Subcutaneous abdominal adipose tissue (tissue), 5 donors: ENCODE measurements around the gene IRF2.

Experiments
- H3K27ac ChIP-seq: one replicate; pipeline ENCODE4 v1.7.0; 2013; ENCODE audit warnings: low read depth, mild to moderate bottlenecking, inconsistent platforms, low read length, moderate library complexity
- H3K27me3 ChIP-seq, 5 donors: one replicate each; pipeline ENCODE4 v1.7.0; 2013; ENCODE audit warnings: low read length in 5 of 5, inconsistent platforms in 1 of 5; ENCODE audit not compliant: control insufficient read depth in 5 of 5, insufficient read depth in 4 of 5
- H3K36me3 ChIP-seq, 5 donors: one replicate each; pipeline ENCODE4 v1.7.0; 2013; ENCODE audit warnings: low read length in 5 of 5; ENCODE audit not compliant: control insufficient read depth in 5 of 5, insufficient read depth in 5 of 5
- H3K4me1 ChIP-seq, 5 donors: one replicate each; pipeline ENCODE4 v1.7.0; 2013; ENCODE audit warnings: low read length in 5 of 5, mild to moderate bottlenecking in 3 of 5, moderate library complexity in 1 of 5; ENCODE audit not compliant: control insufficient read depth in 5 of 5, insufficient read depth in 5 of 5
- H3K4me3 ChIP-seq, 5 donors: one replicate each; pipeline ENCODE4 v1.7.0; 2013; ENCODE audit warnings: low read length in 5 of 5, low read depth in 1 of 5
- H3K9ac ChIP-seq, 5 donors: one replicate each; pipeline ENCODE4 v1.7.0; 2013; ENCODE audit warnings: low read length in 5 of 5, mild to moderate bottlenecking in 4 of 5, moderate library complexity in 3 of 5
- H3K9me3 ChIP-seq, 5 donors: one replicate each; pipeline ENCODE4 v1.7.0; 2013; ENCODE audit warnings: low read length in 5 of 5; ENCODE audit not compliant: control insufficient read depth in 5 of 5
- donor health status: healthy.
- donor health status: healthy.
- donor health status: healthy.
- donor health status: healthy.
- donor health status: healthy.

IRF2 gene

DNA sequence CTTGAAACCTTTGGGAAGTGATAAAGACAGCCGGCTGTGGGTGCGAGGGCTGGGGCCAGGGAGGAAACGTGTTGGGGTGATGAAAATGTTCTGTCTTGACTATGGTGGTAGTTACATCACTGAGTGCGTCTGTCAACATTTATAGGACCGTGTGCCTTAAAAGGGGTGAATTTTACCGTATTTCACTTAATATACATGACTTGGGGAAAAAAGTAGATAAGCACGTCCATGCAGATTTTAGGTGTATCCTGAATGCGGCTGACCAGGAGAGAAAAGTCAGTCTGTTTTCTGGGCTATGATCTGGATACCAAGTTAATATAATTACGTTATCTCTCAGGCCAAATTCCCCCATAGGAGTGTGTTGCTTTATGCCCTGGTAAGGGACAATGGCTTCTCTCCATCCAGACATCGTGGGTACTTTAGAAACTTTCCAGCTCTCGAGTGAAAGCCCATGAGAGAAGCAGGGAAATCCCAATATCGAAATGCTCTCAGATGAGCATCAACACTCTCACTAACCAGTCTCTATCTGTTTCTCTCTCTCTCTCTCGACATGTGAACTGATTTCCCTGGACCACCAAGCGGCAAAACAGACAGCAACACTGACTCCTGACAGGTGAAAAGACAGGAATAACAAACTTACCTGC, 71.5 kb downstream of the IRF2 start:
- no peak overlapping the region for H3K4me3 ChIP-seq
- no peaks in the 10 kb centered on the region for H3K27me3 ChIP-seq
- peaks cover 2 to 18% (median 15%) of the 10 kb centered on the region in 5 donors for H3K4me1 ChIP-seq
- no peak overlapping the region for H3K27ac ChIP-seq
- H3K36me3 ChIP-seq, result peaks cover 3 to 57% (median 50%) of the 10 kb centered on the region in 5 donors
- H3K9me3 ChIP-seq, result no peaks in the 10 kb centered on the region
- no peak overlapping the region for H3K9ac ChIP-seq

DNA sequence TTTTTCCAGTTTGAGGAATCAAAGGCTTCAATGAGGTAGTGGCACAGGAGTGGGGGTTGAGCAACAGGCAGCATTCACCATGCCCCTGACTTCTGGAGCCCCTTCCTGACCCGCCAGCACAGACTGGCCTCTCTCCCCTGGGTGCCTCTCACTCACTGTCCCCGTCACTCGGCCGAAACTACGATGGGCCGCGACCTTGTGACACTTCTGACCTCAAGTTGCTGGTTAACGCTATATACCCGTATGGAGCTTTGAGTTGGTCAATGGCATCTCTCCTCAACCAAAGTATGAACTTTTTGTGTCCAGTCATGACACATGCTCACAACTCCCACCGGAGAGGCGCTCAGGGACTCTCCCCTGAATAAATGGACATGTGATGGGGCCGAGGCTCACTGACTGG, 72.1 kb downstream of the IRF2 start:
- no peak overlapping the region for H3K9ac ChIP-seq
- no peaks in the 10 kb centered on the region for H3K27me3 ChIP-seq
- H3K9me3 ChIP-seq, result no peaks in the 10 kb centered on the region
- H3K36me3 ChIP-seq, result peaks cover 3 to 56% (median 53%) of the 10 kb centered on the region in 5 donors
- H3K27ac ChIP-seq, result no peak overlapping the region
- no peak overlapping the region for H3K4me3 ChIP-seq
- H3K4me1 ChIP-seq, result peaks cover 2 to 16% (median 11%) of the 10 kb centered on the region in 5 donors

DNA sequence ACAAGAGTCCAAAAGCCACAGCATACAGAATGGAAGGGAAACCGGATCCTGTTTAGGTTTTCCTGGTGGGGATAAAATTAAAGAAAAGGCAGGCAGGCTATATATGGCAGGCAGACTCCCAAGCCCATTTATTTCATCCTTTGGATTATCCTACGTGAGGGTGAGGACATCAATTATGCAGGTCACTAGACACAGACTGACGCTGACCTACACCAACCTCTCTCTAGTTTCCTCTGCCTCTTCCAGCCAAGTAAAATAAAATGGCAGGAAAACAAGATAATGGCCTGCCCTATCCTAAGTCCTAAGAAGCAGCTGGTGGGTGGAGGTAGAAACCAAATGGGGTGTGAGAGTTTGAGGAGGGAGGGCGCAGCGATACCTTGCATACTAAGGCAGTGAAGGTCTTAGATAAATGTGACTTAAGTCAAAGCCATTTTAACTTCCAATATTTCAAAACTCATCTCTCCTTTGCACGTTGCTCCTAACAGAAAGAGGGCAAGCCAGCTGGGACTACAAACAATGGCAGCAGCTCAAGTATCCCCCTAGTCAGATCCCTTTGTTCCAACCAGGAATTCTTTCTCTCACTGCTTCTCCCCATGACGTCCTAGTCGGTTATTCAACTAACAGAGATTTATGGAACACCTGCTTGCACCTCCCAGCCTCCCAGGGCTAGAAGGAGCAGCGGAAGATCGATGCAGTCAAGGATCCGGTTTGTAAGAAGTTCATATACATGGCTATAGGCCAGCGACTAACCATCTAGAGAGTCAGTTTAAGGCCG, 72.8 kb downstream of the IRF2 start:
- H3K9me3 ChIP-seq, result no peaks in the 10 kb centered on the region
- H3K36me3 ChIP-seq, result peaks cover 3 to 60% (median 57%) of the 10 kb centered on the region in 5 donors
- peaks cover 0 to 12% (median 8%) of the 10 kb centered on the region in 5 donors for H3K4me1 ChIP-seq
- H3K27me3 ChIP-seq, result no peaks in the 10 kb centered on the region
- no peak overlapping the region for H3K27ac ChIP-seq
- H3K9ac ChIP-seq, result no peak overlapping the region
- H3K4me3 ChIP-seq, result no peak overlapping the region

DNA sequence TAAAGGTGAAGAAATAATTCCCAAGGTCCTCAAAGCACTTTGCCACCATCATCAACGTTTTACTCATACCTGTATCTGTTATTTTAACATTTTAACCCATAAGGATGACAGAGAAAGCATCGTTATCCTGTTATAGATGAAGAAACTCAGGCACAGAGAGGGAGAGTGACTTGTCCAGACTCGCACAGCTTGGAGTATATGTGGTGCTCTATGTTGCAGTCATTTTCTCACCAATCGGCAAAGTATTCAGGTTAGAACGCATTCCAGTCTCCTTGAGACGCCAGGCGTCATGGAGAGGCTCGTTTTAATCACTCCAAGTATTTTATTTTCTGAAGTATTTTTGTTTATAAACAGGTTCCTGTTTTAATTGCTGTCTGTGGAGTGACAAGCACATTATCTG, 73.5 kb downstream of the IRF2 start:
- no peaks in the 10 kb centered on the region for H3K27me3 ChIP-seq
- H3K9me3 ChIP-seq, result no peaks in the 10 kb centered on the region
- H3K4me3 ChIP-seq, result no peak overlapping the region
- no peak overlapping the region for H3K9ac ChIP-seq
- peaks cover 3 to 63% (median 53%) of the 10 kb centered on the region in 5 donors for H3K36me3 ChIP-seq
- H3K4me1 ChIP-seq, result peaks cover 0 to 10% (median 7%) of the 10 kb centered on the region in 5 donors
- H3K27ac ChIP-seq, result no peak overlapping the region

DNA sequence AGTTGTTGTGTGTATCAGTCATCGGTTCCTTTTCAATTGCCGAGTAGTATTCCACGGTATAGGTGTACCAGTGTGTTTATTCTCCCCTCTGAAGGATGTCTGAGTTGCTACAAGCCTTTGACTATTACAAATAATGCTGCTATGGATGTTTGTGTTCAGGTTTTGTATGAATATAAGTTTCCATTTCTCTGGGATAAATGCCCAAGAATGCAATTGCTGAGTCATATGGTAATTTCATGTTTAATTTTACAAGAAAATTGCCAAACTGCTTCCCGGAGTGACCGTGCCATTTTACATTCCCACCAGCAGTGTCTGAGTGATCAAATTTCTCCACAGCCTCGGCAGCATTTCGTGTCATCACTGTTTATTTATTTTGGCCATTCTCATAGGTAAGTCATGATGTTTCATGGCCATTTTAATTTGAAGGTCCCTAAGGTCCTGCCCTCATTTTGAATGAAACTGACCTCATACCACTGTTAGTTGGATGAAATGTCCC, 73.9 kb downstream of the IRF2 start:
- Histone ChIP-seq H3K4me3 (no peak overlapping the region), H3K27me3 (no peaks in the 10 kb centered on the region), H3K9me3 (no peaks in the 10 kb centered on the region), H3K4me1 (peaks cover 0 to 15% (median 11%) of the 10 kb centered on the region in 5 donors), H3K27ac (no peak overlapping the region), H3K9ac (no peak overlapping the region), H3K36me3 (peaks cover 3 to 60% (median 48%) of the 10 kb centered on the region in 5 donors)

DNA sequence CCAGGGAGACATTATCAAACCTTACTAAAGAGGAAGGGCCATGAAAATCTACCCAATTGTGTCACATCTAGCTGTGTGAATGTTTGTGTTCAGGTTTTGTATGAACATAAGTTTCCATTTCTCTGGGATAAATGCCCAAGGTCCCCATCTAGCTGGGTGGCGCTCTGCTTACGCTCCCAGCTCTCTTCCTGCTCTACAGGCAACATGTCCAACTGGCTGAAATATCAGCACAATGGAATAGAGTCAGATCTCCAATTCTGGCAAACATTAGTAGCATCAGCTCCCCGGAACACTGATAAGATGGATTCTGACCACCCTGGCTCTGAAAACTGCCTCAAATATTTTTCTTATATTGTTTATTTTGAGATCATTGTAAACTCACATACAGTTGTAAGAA, 74.8 kb downstream of the IRF2 start:
- Histone ChIP-seq H3K27ac (no peak overlapping the region), H3K27me3 (no peaks in the 10 kb centered on the region), H3K36me3 (peaks cover 3 to 55% (median 41%) of the 10 kb centered on the region in 5 donors), H3K4me3 (no peak overlapping the region), H3K9me3 (no peaks in the 10 kb centered on the region), H3K4me1 (peaks cover 0 to 21% (median 15%) of the 10 kb centered on the region in 5 donors), H3K9ac (no peak overlapping the region)

DNA sequence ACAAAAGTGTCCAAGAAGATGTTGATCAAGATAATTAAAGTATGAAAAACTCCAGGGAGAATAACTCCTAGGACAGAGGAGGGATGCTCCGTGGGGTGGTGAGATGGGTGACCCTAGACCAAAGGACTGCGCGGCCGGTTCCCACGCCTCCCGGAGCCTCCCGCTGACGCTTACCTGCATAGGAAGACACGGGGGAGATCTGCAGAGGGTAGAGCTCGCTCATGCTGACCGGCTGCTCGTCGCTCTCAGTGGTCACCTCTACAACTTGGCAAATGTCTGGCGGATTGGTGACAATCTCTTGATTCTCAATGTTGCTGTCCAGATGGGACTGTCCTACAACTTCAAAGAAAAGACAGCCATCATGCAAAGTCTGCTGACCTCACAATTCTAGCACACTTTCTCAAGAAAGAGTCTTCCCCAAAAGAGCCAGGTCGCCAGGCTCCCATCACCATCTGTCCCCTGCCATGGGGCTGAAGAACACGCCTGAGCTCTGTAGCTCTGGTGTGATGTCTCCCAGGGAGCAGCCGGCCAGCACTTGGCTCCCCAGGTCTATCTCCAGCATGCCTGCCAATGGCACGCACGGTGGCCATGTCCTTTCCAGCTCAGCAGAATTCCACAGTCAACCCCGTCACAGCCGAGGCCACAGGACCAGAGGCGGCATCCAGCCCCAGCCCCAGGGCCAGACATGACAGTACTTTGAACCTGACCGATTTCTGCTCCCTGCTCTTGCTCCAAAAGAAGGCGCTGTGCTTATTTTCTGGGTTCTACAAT, 75.4 kb downstream of the IRF2 start:
- Histone ChIP-seq H3K27me3 (no peaks in the 10 kb centered on the region), H3K4me1 (peaks cover 0 to 23% (median 17%) of the 10 kb centered on the region in 5 donors), H3K27ac (no peak overlapping the region), H3K9me3 (no peaks in the 10 kb centered on the region), H3K4me3 (no peak overlapping the region), H3K9ac (no peak overlapping the region), H3K36me3 (peaks cover 2 to 60% (median 44%) of the 10 kb centered on the region in 5 donors)

DNA sequence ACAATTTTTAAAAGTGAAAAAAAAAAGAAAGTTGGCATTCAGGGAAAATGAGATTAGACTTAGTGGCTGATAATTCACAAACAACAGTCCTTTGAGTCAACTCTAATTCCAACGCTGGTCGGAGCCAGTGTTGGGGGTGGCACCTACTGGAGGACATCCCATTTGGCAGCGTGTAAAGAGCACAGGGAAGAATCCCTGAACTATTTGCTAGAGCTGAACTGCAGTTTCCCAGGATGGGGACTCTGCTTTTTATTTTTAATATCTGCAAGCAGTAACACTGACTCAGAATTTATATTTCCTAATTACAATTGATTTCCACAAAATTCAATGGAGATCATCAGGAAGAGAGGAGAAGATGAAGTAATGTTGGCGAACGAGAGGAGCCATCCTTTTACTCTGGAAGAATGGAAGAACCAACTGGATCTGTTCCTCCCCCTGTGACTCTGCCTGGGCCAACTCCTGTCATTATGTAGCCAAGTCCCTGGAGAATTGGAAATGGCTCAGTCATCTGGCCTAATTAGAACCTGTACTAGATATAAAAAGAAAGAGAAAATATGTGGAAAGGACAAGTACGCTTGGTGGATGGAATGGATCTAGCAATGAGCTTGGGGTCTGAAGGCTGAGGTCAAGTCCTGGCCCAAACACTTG, 76.7 kb downstream of the IRF2 start:
- Histone ChIP-seq H3K27me3 (no peaks in the 10 kb centered on the region), H3K4me1 (peaks cover 5 to 36% (median 30%) of the 10 kb centered on the region in 5 donors), H3K9ac (no peak overlapping the region), H3K36me3 (peaks cover 0 to 64% (median 42%) of the 10 kb centered on the region in 5 donors), H3K9me3 (no peaks in the 10 kb centered on the region), H3K27ac (no peak overlapping the region), H3K4me3 (no peak overlapping the region)

DNA sequence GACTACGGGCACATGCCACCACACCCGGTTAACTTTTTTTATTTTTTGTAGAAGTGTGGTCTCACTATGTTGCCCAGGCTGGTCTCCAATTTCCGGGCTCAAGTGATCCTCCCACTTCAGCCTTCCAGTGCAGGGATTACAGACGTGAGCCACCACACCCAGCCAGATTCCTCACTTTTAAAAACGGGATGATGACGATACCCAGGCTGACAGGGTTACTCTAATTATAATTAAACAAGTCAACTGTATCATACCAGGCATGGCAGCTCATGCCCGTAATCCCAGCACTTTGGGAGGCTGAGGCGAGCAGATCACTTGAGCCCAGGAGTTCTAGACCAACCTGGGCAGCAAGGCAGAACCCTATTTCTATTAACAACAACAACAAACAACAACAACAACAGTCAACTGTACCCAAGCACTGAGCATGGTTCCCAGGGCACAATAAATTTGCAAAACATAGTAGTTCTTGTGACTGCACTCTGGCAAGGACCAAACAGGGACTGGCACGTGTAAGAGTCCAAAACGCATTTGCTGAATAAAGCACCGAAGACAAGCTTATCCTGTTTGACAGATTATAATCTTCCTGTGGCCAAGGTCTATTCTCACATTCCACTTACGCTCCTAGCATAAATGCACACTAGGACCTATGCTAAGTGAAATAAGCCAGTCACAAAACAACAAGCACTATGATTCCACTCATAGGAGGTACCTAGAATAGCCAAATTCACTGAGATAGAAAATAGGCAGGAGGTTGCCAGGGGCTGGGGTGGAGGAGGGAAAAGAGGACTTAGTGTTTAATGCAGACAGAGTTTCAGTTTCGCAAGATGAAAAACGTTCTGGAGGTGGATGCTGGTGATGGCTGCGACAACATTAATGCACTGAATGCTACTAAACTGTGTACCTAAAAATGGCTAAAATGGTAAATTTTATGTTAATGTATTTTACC, 77.5 kb downstream of the IRF2 start:
- no peaks in the 10 kb centered on the region for H3K27me3 ChIP-seq
- H3K9me3 ChIP-seq, result no peaks in the 10 kb centered on the region
- peaks cover 5 to 44% (median 38%) of the 10 kb centered on the region in 5 donors for H3K4me1 ChIP-seq
- peaks cover 0 to 62% (median 45%) of the 10 kb centered on the region in 5 donors for H3K36me3 ChIP-seq
- no peak overlapping the region for H3K4me3 ChIP-seq
- H3K9ac ChIP-seq, result no peak overlapping the region
- H3K27ac ChIP-seq, result no peak overlapping the region
